ENCODE data around the gene HMCN2.

Gene HMCN2

DNA sequence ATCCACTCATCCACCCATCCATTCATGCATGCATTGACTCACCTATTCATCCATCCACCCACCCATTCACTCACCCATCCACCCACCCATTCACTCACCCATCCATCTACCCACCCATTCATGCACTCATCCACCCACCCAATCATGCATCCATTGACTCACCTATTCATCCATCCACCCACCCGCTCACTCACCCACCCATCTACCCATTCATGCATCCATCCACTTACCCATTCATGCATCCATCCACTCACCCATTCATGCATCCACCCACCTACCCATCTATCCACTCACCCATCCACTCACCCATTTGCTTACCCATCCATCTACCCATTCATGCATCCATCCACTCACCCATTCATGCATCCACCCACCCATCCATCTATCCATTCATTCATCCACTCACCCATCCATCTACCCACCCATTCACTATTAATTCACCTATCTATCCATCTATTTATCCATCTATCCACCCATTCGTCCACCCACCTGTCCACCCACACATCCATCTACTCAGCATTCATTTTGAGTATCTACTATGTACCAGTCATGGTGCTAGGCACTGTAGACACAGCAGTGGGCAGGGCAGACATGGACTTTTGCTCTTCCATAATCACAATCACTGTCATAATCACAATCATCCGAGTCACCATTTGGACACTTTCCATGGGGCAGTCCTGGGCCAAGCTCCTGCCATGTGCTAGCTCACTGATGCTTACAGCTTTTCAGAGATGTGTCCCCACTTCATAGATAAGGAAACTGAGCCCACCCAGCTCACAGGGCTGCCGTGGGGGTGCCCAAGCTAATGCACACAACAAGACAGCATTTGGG lies 34.4 kb downstream of the HMCN2 start:
- H3K27ac Mint-ChIP-seq, result no peak overlapping the region
- no peaks in the 10 kb centered on the region for H3K36me3 Mint-ChIP-seq (ENCODE audit: low read depth)
- peaks cover 26% of the 10 kb centered on the region for H3K4me1 Mint-ChIP-seq
- TF ChIP-seq, protein P1, sequence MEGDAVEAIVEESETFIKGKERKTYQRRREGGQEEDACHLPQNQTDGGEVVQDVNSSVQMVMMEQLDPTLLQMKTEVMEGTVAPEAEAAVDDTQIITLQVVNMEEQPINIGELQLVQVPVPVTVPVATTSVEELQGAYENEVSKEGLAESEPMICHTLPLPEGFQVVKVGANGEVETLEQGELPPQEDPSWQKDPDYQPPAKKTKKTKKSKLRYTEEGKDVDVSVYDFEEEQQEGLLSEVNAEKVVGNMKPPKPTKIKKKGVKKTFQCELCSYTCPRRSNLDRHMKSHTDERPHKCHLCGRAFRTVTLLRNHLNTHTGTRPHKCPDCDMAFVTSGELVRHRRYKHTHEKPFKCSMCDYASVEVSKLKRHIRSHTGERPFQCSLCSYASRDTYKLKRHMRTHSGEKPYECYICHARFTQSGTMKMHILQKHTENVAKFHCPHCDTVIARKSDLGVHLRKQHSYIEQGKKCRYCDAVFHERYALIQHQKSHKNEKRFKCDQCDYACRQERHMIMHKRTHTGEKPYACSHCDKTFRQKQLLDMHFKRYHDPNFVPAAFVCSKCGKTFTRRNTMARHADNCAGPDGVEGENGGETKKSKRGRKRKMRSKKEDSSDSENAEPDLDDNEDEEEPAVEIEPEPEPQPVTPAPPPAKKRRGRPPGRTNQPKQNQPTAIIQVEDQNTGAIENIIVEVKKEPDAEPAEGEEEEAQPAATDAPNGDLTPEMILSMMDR (IDR thresholded peaks at IDR 0.05), result no peak
- H3K27me3 Mint-ChIP-seq (ENCODE audit: low read depth, poor library complexity), result peaks cover 10% of the 10 kb centered on the region
- H3K9me3 Mint-ChIP-seq, result no peaks in the 10 kb centered on the region
- DNase-seq, result no peak
- H3K4me3 Mint-ChIP-seq, result no peak overlapping the region

DNA sequence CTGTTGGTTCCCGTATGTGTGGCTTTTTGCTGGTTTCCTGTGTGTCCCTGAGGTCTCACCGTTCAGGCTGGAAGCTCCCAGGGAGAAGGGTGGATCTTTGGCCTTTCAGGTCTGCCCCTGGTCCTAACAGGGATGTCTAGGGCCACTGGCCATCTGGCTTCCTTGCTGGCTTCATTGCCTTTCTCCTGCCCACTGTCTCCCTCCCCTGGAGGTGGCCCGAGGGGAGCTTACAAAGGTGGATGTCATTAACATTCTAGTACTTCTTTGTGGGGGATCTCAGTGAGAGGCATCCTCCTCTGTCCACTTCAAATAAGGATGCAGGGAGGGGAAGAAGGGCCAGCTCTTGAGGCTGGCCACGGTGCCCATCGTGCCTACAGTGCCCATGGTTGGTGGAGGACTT lies 35.2 kb downstream of the HMCN2 start:
- Mint-ChIP-seq H3K4me1 (peaks cover 29% of the 10 kb centered on the region), H3K4me3 (no peak overlapping the region), H3K36me3 (ENCODE audit: low read depth) (no peaks in the 10 kb centered on the region), H3K27me3 (ENCODE audit: low read depth, poor library complexity) (peaks cover 7% of the 10 kb centered on the region), H3K27ac (no peak overlapping the region), H3K9me3 (no peaks in the 10 kb centered on the region)
- no peak for DNase-seq
- TF ChIP-seq, protein P1 (IDR thresholded peaks at IDR 0.05), result no peak

DNA sequence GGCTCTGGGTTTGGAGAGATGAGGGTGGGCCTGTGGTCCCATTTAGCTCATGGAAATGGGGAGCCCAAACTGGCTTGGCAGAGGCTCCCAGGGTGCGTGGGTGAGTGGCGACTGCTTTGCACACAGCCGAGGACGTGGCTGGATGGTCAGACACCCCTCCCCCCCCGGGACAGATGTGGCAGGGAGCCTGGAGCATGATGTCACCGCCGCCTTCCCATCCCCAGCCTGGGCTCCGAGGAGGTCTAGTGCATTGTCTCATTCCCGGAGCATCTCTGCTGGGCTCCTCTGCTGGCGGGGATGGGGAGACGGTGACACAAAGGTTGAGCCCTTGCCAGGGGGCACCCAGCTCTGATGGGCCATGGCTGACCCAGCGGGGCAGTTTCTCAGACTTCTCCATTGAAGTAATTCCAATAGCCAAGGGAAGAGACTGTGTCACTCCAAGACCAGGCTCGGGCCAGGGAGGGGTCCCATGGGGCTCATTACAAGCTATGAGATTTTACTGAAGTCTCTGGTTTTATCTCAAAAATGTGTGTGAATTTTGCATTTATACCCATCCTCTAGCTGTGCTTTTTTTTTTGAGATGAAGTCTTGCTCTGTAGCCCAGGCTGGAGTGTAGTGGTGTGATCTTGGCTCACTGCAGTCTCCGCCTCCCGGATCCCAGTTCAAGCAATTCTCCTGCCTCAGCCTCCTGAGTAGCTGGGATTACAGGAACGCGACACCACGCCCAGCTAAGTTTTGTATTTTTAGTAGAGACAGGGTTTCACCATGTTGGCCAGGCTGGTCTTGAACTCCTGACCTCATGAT lies 36.1 kb downstream of the HMCN2 start:
- TF ChIP-seq, protein P1 (IDR thresholded peaks at IDR 0.05), result no peak
- H3K9me3 Mint-ChIP-seq, result no peaks in the 10 kb centered on the region
- H3K4me3 Mint-ChIP-seq, result no peak overlapping the region
- H3K4me1 Mint-ChIP-seq, result peaks cover 32% of the 10 kb centered on the region
- H3K27me3 Mint-ChIP-seq (ENCODE audit: low read depth, poor library complexity), result peaks cover 7% of the 10 kb centered on the region
- no peak for DNase-seq
- H3K36me3 Mint-ChIP-seq (ENCODE audit: low read depth), result no peaks in the 10 kb centered on the region
- no peak overlapping the region for H3K27ac Mint-ChIP-seq

DNA sequence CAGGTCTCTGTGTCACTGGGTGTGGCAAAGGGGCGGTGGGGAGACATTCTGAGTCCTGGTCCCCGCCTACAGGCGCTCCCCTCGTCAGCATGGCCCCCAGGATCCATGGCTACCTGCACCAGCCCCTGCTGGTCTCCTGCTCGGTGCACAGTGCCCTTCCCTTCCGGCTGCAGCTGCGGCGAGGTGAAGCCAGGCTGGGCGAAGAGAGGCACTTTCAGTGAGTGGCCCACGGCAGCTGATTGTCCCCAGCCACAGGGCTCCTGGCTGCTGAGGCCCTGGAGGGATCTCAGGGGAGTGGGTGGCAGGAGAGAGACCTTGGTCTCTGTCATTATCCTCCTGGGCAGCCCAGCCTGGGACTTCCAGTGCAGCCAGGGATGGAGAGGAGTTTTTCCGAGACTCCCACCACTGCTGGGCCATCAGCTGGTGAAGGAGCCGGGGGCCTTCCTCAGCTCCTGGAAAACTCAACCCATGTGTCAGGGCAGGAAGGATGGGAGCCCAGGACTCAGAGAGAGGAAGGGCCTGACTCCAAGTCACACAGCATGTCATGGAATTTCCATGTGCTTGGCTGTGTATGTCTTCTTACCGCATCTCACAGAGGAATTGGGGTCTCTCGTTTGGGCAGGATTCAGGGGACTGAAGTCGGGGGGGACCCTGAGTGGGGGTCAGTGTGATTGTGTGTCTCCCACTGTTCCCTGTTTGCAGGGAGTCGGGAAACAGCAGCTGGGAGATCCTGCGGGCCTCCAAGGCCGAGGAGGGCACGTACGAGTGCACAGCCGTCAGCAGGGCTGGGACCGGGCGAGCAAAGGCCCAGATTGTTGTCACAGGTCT lies 37.4 kb downstream of the HMCN2 start:
- DNase-seq, result no peak
- peaks cover 12% of the 10 kb centered on the region for H3K27me3 Mint-ChIP-seq (ENCODE audit: low read depth, poor library complexity)
- TF ChIP-seq, protein P1 (IDR thresholded peaks at IDR 0.05), result no peak

DNA sequence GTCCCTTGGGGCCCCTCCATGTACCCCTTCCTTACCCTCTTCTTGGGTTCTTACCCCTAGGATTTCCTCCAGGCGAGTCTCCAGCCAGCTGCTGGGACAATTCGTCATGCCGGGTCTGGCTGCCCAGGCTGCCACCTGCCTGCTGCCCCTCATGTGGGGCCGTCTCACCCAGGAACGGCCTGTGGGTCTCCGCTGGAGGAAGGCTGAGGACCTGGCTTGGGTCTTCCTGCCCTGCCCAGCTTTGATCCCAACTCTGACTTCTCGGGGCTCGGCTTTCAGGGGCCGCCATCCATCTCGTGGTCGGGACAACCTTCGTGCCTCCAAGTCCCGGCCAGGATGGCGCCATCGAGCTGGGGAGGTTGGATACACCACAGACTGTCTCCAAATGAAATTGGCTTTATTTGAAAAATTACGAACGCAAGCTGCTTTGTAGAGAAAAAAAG lies 38.1 kb downstream of the HMCN2 start:
- Mint-ChIP-seq H3K27ac (no peak overlapping the region), H3K4me3 (no peak overlapping the region), H3K4me1 (peaks cover 52% of the 10 kb centered on the region), H3K27me3 (ENCODE audit: low read depth, poor library complexity) (peaks cover 13% of the 10 kb centered on the region), H3K36me3 (ENCODE audit: low read depth) (no peaks in the 10 kb centered on the region), H3K9me3 (no peaks in the 10 kb centered on the region)
- DNase-seq, result no peak
- TF ChIP-seq, protein P1 (IDR thresholded peaks at IDR 0.05), result no peak

More for the DNA sequence above, 37.4 kb downstream of the HMCN2 start:
- Mint-ChIP-seq H3K27ac (no peak overlapping the region), H3K4me3 (no peak overlapping the region), H3K4me1 (peaks cover 45% of the 10 kb centered on the region), H3K9me3 (no peaks in the 10 kb centered on the region), H3K36me3 (ENCODE audit: low read depth) (no peaks in the 10 kb centered on the region)

Data from nephron progenitor cell (in vitro differentiated cells).